NB4 (cell line): ENCODE data around the gene ACOT7.
"Not testable (repeated sequence)": the region's sequence is repeated elsewhere in the genome, so short reads cannot be mapped to it uniquely, and the experiment has no call there.

Source experiments
- DNase-seq: peaks from one replicate; pipeline ENCODE4 v3.0.0; 2010; ENCODE audit warnings: low read depth
- H3K4me3 ChIP-seq: one replicate; pipeline ENCODE4 v1.5.1; 2011; ENCODE audit warnings: mild to moderate bottlenecking, low read depth, low read length, moderate library complexity
- MAX ChIP-seq: IDR thresholded peaks from 2 replicates; pipeline ENCODE4 v1.6.1; 2011; ENCODE audit warnings: low read depth, low read length
- MYC ChIP-seq: IDR thresholded peaks from 2 replicates; pipeline ENCODE4 v1.6.1; 2011; ENCODE audit warnings: low read depth, low read length
- POLR2A ChIP-seq: IDR thresholded peaks from 2 replicates; pipeline ENCODE4 v1.6.1; 2011; ENCODE audit warnings: mild to moderate bottlenecking; ENCODE audit not compliant: insufficient read length; ENCODE audit errors: extremely low read depth
- TF ChIP-seq, protein P1 (sequence below): IDR thresholded peaks from one replicate; pipeline ENCODE4 v1.5.1; 2012; ENCODE audit warnings: low read depth, low read length

ACOT7 gene

DNA sequence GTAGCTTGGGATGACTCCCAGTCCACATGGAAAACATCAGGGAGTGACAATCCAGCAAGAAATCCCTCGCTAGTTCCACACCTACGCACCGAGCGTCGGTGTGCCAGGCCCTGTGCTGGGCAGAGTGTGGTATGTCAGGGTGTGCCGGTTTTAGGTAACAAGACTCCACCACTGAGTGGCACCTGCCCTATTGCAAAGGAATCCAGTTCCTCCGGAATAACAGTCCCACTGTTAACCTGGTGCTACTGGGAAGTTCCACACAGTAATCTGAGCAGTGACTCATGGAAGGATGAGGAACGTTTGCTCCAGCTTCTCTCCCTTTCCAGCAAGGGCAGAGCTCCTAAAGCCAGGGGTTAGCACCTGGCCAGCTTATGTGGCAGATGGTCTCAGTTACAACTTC, 173.3 kb downstream of the ACOT7 start:
- no peak overlapping the region for H3K4me3 ChIP-seq
- TF ChIP-seq MAX (no peak), MYC (no peak), POLR2A (no peak)
- TF ChIP-seq, protein P1, sequence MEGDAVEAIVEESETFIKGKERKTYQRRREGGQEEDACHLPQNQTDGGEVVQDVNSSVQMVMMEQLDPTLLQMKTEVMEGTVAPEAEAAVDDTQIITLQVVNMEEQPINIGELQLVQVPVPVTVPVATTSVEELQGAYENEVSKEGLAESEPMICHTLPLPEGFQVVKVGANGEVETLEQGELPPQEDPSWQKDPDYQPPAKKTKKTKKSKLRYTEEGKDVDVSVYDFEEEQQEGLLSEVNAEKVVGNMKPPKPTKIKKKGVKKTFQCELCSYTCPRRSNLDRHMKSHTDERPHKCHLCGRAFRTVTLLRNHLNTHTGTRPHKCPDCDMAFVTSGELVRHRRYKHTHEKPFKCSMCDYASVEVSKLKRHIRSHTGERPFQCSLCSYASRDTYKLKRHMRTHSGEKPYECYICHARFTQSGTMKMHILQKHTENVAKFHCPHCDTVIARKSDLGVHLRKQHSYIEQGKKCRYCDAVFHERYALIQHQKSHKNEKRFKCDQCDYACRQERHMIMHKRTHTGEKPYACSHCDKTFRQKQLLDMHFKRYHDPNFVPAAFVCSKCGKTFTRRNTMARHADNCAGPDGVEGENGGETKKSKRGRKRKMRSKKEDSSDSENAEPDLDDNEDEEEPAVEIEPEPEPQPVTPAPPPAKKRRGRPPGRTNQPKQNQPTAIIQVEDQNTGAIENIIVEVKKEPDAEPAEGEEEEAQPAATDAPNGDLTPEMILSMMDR, result no peak
- DNase-seq, result no peak

DNA sequence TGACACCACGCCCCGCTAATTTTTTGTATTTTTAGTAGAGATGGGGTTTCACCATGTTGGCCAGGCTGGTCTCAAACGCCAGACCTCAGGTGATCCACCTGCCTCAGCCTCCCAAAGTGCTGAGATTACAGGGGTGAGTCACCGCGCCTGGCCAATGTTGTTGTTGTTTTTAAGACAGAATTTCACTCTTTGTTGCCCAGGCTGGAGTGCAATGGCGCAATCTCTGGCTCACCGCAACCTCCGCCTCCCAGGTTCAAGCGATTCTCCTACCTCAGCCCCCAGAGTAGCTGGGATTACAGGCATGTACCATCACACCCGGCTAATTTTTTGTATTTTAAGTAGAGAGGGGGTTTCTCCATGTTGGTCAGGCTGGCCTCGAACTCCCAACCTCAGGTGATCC, 173.9 kb downstream of the ACOT7 start:
- not testable (repeated sequence) for DNase-seq, H3K4me3 ChIP-seq

DNA sequence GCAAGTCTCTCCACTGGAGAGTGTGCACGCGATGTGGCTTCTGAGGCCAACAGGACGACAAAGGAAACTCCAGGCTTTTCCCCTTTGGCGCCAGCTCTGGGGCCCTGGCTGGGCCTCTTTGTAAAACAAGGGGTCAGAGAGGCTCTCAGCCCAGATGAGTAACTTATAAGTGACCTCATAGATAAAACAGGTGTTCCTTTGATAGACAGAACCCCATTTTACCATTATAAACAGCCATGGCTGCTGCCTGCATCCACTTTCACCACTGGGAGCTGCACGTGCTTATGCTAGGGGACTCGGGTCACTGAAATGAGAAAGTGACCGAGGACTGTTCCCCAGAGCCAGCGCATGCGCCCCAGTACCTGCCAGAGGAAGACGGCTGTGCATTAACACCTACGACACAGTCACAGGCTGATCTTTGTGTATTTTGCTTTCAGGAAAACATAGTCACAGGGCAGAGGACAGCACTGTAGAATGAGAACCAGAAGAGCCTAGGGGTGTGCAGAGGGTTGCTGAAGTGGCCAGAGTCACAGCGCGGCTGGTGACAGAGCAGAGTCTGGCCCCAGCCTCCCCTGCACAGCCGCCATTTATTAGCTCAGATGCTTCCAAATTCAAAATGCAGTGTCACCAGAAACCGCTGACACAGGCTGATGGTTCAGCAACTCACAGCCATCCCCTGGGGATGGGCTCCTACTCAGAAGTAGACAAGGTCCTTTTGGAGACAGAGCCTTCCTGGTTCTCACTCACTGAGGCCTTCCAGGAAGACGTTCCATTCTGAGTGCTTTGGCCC, 175.0 kb downstream of the ACOT7 start:
- DNase-seq, result no peak
- no peak overlapping the region for H3K4me3 ChIP-seq
- no peak for TF ChIP-seq POLR2A
- no peak for TF ChIP-seq MAX
- TF ChIP-seq, protein P1, result no peak
- no peak for TF ChIP-seq MYC
